H9 (cell line): ENCODE results near the gene TGM4. TPM values are rescaled to one million over a fixed set of nuclear protein-coding genes. Genes with fewer than 3 reads are reported as not detected.

Source experiments
- DNase-seq: peaks from one replicate; pipeline ENCODE4 v3.0.0-alpha.2; 2017
- H2AFZ ChIP-seq: one replicate; pipeline ENCODE4 v1.6.1; 2013; ENCODE audit warnings: mild to moderate bottlenecking, low read length, control low read depth, moderate library complexity
- H2AK5ac ChIP-seq: 2 replicates; pipeline ENCODE4 v1.6.1; 2013; ENCODE audit warnings: low read length, control low read depth, mixed read lengths; ENCODE audit not compliant: insufficient read length
- H2BK120ac ChIP-seq: one replicate; pipeline ENCODE4 v1.6.1; 2013; ENCODE audit warnings: low read depth, mild to moderate bottlenecking, low read length, control low read depth, inconsistent platforms; ENCODE audit not compliant: poor library complexity, severe bottlenecking
- H2BK12ac ChIP-seq: 2 replicates; pipeline ENCODE4 v1.6.1; 2013; ENCODE audit warnings: low read length, control low read depth, mixed read lengths, low read depth; ENCODE audit not compliant: insufficient read length
- H2BK15ac ChIP-seq: 2 replicates; pipeline ENCODE4 v1.6.1; 2013; ENCODE audit warnings: low read depth, low read length, control low read depth
- H2BK20ac ChIP-seq: one replicate; pipeline ENCODE4 v1.6.1; 2013; ENCODE audit warnings: low read depth, mild to moderate bottlenecking, low read length, control low read depth, inconsistent platforms; ENCODE audit not compliant: poor library complexity, severe bottlenecking
- H2BK5ac ChIP-seq: 2 replicates; pipeline ENCODE4 v1.6.1; 2013; ENCODE audit warnings: low read length, control low read depth, mixed read lengths; ENCODE audit not compliant: insufficient read length
- H3K14ac ChIP-seq: 2 replicates; pipeline ENCODE4 v1.6.1; 2013; ENCODE audit warnings: low read length, control low read depth; ENCODE audit not compliant: insufficient read depth
- H3K18ac ChIP-seq: 2 replicates; pipeline ENCODE4 v1.6.1; 2013; ENCODE audit warnings: low read depth, mild to moderate bottlenecking, mixed read lengths, low read length, control low read depth; ENCODE audit not compliant: insufficient read length
- H3K23ac ChIP-seq: 2 replicates; pipeline ENCODE4 v1.6.1; 2013; ENCODE audit warnings: low read length, control low read depth, mixed read lengths, low read depth; ENCODE audit not compliant: insufficient read length
- H3K23me2 ChIP-seq: 2 replicates; pipeline ENCODE4 v1.6.1; 2013; ENCODE audit warnings: low read depth, mild to moderate bottlenecking, mixed read lengths, low read length, control low read depth; ENCODE audit not compliant: insufficient read length, poor library complexity, severe bottlenecking
- H3K27ac ChIP-seq: 2 replicates; pipeline ENCODE4 v1.5.1; 2013; ENCODE audit warnings: low read length, control low read depth, mixed read lengths, low read depth; ENCODE audit not compliant: insufficient read length
- H3K27me3 ChIP-seq: 2 replicates; pipeline ENCODE4 v1.6.1; 2013; ENCODE audit warnings: low read length, control low read depth, inconsistent platforms; ENCODE audit not compliant: insufficient read depth
- H3K4ac ChIP-seq: 2 replicates; pipeline ENCODE4 v1.6.1; 2013; ENCODE audit warnings: low read depth, mild to moderate bottlenecking, control low read depth, inconsistent platforms, low read length, moderate library complexity
- H3K4me1 ChIP-seq: 2 replicates; pipeline ENCODE4 v1.6.1; 2013; ENCODE audit warnings: low read length, control low read depth, inconsistent platforms; ENCODE audit not compliant: insufficient read depth
- H3K4me2 ChIP-seq: 2 replicates; pipeline ENCODE4 v1.6.1; 2013; ENCODE audit warnings: low read length, control low read depth, mixed read lengths; ENCODE audit not compliant: insufficient read length, insufficient read depth
- H3K56ac ChIP-seq: 2 replicates; pipeline ENCODE4 v1.6.1; 2013; ENCODE audit warnings: low read depth, mild to moderate bottlenecking, mixed read lengths, low read length, control low read depth; ENCODE audit not compliant: insufficient read length
- H3K79me1 ChIP-seq: 2 replicates; pipeline ENCODE4 v1.6.1; 2013; ENCODE audit warnings: low read depth, mild to moderate bottlenecking, moderate library complexity, low read length, control low read depth, inconsistent platforms; ENCODE audit not compliant: insufficient read depth, poor library complexity, severe bottlenecking
- H3K79me2 ChIP-seq: 2 replicates; pipeline ENCODE4 v1.6.1; 2013; ENCODE audit warnings: low read length, control low read depth, inconsistent platforms; ENCODE audit not compliant: insufficient read depth
- H3K9ac ChIP-seq: 2 replicates; pipeline ENCODE4 v1.6.1; 2013; ENCODE audit warnings: low read length, control low read depth, mixed read lengths; ENCODE audit not compliant: insufficient read length; ENCODE audit errors: extremely low read depth
- H3K9me3 ChIP-seq: one replicate; pipeline ENCODE4 v1.6.1; 2013; ENCODE audit warnings: low read depth, low read length, inconsistent platforms; ENCODE audit not compliant: control insufficient read depth
- H3T11ph ChIP-seq: one replicate; pipeline ENCODE4 v1.6.1; 2013; ENCODE audit warnings: mild to moderate bottlenecking, low read length, control low read depth, inconsistent platforms
- H4K20me1 ChIP-seq: one replicate; pipeline ENCODE4 v1.6.1; 2013; ENCODE audit not compliant: control insufficient read depth, insufficient read length, insufficient read depth
- H4K5ac ChIP-seq: 2 replicates; pipeline ENCODE4 v1.6.1; 2013; ENCODE audit warnings: low read depth, mild to moderate bottlenecking, mixed read lengths, low read length, control low read depth; ENCODE audit not compliant: insufficient read length
- H4K8ac ChIP-seq: replicated peaks from 2 replicates; pipeline ENCODE4 v1.6.1; 2013; ENCODE audit warnings: low read length, control low read depth, mixed read lengths, low read depth; ENCODE audit not compliant: insufficient read length
- H4K91ac ChIP-seq: 2 replicates; pipeline ENCODE4 v1.6.1; 2013; ENCODE audit warnings: low read depth, mild to moderate bottlenecking, moderate library complexity, mixed read lengths, low read length, control low read depth; ENCODE audit not compliant: insufficient read length
- H3K27ac Mint-ChIP-seq, 3 experiments: 2 replicates in 2 of 3; 3 replicates in 1 of 3; pipeline ENCODE4 v1.8.0; 2020 to 2021; ENCODE audit warnings: mixed read lengths in 3 of 3, mild to moderate bottlenecking in 1 of 3, moderate library complexity in 1 of 3
- H3K27me3 Mint-ChIP-seq: 2 replicates; pipeline ENCODE4 v1.8.0; 2021; ENCODE audit warnings: low read depth, mild to moderate bottlenecking, moderate library complexity, mixed read lengths
- H3K36me3 Mint-ChIP-seq, 3 experiments: 2 replicates in 2 of 3; 3 replicates in 1 of 3; pipeline ENCODE4 v1.8.0; 2020 to 2021; ENCODE audit warnings: low read depth in 3 of 3, mixed read lengths in 3 of 3; ENCODE audit not compliant: insufficient read depth in 1 of 3
- H3K4me1 Mint-ChIP-seq, 2 experiments: 2 replicates each; pipeline ENCODE4 v1.8.0; 2020; ENCODE audit warnings: mixed read lengths in 2 of 2
- H3K4me3 Mint-ChIP-seq, 2 experiments: 2 replicates in 1 of 2; 3 replicates in 1 of 2; pipeline ENCODE4 v1.8.0; 2020 to 2021; ENCODE audit warnings: mild to moderate bottlenecking in 2 of 2, mixed read lengths in 2 of 2, moderate library complexity in 1 of 2
- H3K9me3 Mint-ChIP-seq, 2 experiments: 2 replicates in 1 of 2; 3 replicates in 1 of 2; pipeline ENCODE4 v1.8.0; 2020; ENCODE audit warnings: mild to moderate bottlenecking in 2 of 2, mixed read lengths in 2 of 2, moderate library complexity in 1 of 2
- CTCF ChIP-seq: fragments of 200-600 bp; sonication (generic); conservative IDR thresholded peaks from 3 replicates; pipeline ENCODE4 v1.8.0; 2021; ENCODE audit warnings: antibody characterized with exemption, mild to moderate bottlenecking
- WGBS: extraction: QIAGEN DNeasy Blood & Tissue Kit; methylation state at CpG from one replicate; pipeline ENCODE4 v1.1.7; 2013; ENCODE audit warnings: missing lambda C conversion rate, low lambda C conversion rate, mixed read lengths; ENCODE audit not compliant: insufficient read length; ENCODE audit errors: extremely low coverage; 5-methylcytosine and 5-hydroxymethylcytosine counted together
- total RNA-seq: library from RNA; stranded (reverse); gene quantifications from 2 replicates; pipeline ENCODE4 v1.2.1, GENCODE V29; 2021

The TGM4 gene
- total RNA-seq, 1 experiment from 2014 or later = not detected

- H4K20me1 ChIP-seq = no peaks in the 10 kb centered on the region
Measured at GRCh38 chr3:44960387-44961026, 86.1 kb downstream of the TGM4 start.

More at GRCh38 chr3:44960387-44961026, 86.1 kb downstream of the TGM4 start:
- Histone ChIP-seq H4K5ac (no peak overlapping the region), H3K23me2 (no peaks in the 10 kb centered on the region), H2AK5ac (no peak overlapping the region), H2BK12ac (no peak overlapping the region), H2BK120ac (no peak overlapping the region), H2BK15ac (no peak overlapping the region), H2AFZ (no peak overlapping the region), H3K23ac (no peak overlapping the region), H3K56ac (no peak overlapping the region), H3K79me2 (peaks cover 2% of the 10 kb centered on the region; the same call in 1 of the 2 replicates), H3K79me1 (no peaks in the 10 kb centered on the region), H3K14ac (no peak overlapping the region), H3K9ac (no peak overlapping the region), H3K18ac (no peak overlapping the region), H2BK20ac (no peak overlapping the region), H3K27ac (no peak overlapping the region), H2BK5ac (no peak overlapping the region), H3K4me2 (no peak overlapping the region), H3K4me1 (no peaks in the 10 kb centered on the region; the same call in 1 of the 2 replicates), H3T11ph (no peak overlapping the region), H3K27me3 (no peaks in the 10 kb centered on the region), H3K9me3 (no peaks in the 10 kb centered on the region), H4K8ac (no peak overlapping the region), H3K4ac (no peak overlapping the region), H4K91ac (no peak overlapping the region)
- no CpG with 5 or more reads among the region's 3 CpGs for WGBS
- no peak for DNase-seq
- Mint-ChIP-seq H3K4me1 (peaks cover 8 to 13% of the 10 kb centered on the region in 2 experiments), H3K36me3 (peaks cover 2 to 12% (median 9%) of the 10 kb centered on the region in 3 experiments; a peak in 4 of 7 replicates), H3K27me3 (no peaks in the 10 kb centered on the region), H3K4me3 (no peak overlapping the region), H3K9me3 (no peaks in the 10 kb centered on the region), H3K27ac (peak overlapping the region in 1 of 3 experiments; percentile 38; a peak in 2 of 7 replicates)
- TF ChIP-seq CTCF = no peak
